ENCODE results near the gene ARV1.

DNA sequence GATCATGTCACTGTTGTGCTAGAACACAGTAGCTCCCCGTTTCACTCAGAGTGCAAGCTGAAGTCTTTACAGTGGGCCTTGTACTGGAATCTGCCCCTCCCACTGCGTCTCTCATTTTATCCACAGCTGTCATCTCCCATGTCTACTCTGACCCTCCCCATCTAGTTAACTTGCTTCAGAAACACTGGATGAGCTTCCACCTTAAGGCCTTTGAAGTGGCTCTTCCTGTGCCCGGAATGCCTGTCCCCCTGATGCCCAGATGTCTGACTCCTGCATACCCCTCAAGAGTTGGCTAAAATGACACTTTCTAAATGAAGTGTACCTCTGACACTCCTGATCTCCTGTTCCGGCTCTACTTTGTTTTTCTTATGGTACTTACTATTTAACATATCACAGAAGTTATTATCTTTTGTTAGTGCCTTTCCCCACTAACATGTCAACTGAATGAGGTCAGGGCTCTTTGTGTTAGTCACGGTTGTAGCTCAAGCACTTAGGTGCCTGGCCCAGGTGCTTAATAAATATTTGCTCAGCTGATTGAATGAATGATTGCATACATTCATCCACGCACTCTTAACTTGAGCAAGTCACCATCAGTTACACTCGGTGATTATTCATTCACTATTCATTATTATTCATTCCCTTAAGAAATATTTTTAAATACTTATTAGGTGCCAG is 13.3 kb downstream of the ARV1 start:
- TF ChIP-seq, protein P1, sequence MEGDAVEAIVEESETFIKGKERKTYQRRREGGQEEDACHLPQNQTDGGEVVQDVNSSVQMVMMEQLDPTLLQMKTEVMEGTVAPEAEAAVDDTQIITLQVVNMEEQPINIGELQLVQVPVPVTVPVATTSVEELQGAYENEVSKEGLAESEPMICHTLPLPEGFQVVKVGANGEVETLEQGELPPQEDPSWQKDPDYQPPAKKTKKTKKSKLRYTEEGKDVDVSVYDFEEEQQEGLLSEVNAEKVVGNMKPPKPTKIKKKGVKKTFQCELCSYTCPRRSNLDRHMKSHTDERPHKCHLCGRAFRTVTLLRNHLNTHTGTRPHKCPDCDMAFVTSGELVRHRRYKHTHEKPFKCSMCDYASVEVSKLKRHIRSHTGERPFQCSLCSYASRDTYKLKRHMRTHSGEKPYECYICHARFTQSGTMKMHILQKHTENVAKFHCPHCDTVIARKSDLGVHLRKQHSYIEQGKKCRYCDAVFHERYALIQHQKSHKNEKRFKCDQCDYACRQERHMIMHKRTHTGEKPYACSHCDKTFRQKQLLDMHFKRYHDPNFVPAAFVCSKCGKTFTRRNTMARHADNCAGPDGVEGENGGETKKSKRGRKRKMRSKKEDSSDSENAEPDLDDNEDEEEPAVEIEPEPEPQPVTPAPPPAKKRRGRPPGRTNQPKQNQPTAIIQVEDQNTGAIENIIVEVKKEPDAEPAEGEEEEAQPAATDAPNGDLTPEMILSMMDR (IDR thresholded peaks at IDR 0.05): no peak
- no peak for TF ChIP-seq POLR2A (IDR thresholded peaks at IDR 0.05)
